AG09319 (cell line): ENCODE measurements around the gene FREY1.

Source experiments
- DNase-seq: peaks from one replicate; pipeline ENCODE4 v3.0.0-alpha.2; 2010; ENCODE audit warnings: low read depth; ENCODE audit errors: extremely low read depth
- CTCF ChIP-seq: IDR thresholded peaks from 2 replicates; pipeline ENCODE4 v1.5.1; 2011; ENCODE audit warnings: low read depth, mild to moderate bottlenecking, inconsistent platforms, low read length, moderate library complexity

Gene FREY1

GRCh38 chr11:45880772-45881570 is 26.1 kb downstream of the FREY1 start:
- no peak for TF ChIP-seq CTCF
- DNase-seq, result no peak

GRCh38 chr11:45879803-45880686 is 27.0 kb downstream of the FREY1 start:
- DNase-seq, result no peak
- TF ChIP-seq CTCF, result no peak

- no peak for TF ChIP-seq CTCF
- no peak for DNase-seq
Observed at GRCh38 chr11:45877845-45878244, 29.2 kb downstream of the FREY1 start.

GRCh38 chr11:45877221-45877620 is 29.9 kb downstream of the FREY1 start:
- no peak for DNase-seq
- TF ChIP-seq CTCF, result no peak

- no peak for DNase-seq
- no peak for TF ChIP-seq CTCF
Observed at GRCh38 chr11:45876401-45876800, 30.7 kb downstream of the FREY1 start.

GRCh38 chr11:45872651-45873356 is 34.3 kb downstream of the FREY1 start:
- TF ChIP-seq CTCF, result peak; percentile 76
- peak; percentile 20 for DNase-seq

- no peak for DNase-seq
- no peak for TF ChIP-seq CTCF
Observed at GRCh38 chr11:45871638-45872037, 35.4 kb downstream of the FREY1 start.
